H9 (cell line): ENCODE data around the gene FGF3. TPM values are rescaled to one million over a fixed set of nuclear protein-coding genes. Genes with fewer than 3 reads are reported as not detected.

Source experiments
- DNase-seq: peaks from one replicate; pipeline ENCODE4 v3.0.0-alpha.2; 2017
- H2AFZ ChIP-seq: one replicate; pipeline ENCODE4 v1.6.1; 2013; ENCODE audit warnings: mild to moderate bottlenecking, low read length, control low read depth, moderate library complexity
- H2AK5ac ChIP-seq: 2 replicates; pipeline ENCODE4 v1.6.1; 2013; ENCODE audit warnings: low read length, control low read depth, mixed read lengths; ENCODE audit not compliant: insufficient read length
- H2BK120ac ChIP-seq: one replicate; pipeline ENCODE4 v1.6.1; 2013; ENCODE audit warnings: low read depth, mild to moderate bottlenecking, low read length, control low read depth, inconsistent platforms; ENCODE audit not compliant: poor library complexity, severe bottlenecking
- H2BK12ac ChIP-seq: 2 replicates; pipeline ENCODE4 v1.6.1; 2013; ENCODE audit warnings: low read length, control low read depth, mixed read lengths, low read depth; ENCODE audit not compliant: insufficient read length
- H2BK15ac ChIP-seq: 2 replicates; pipeline ENCODE4 v1.6.1; 2013; ENCODE audit warnings: low read depth, low read length, control low read depth
- H2BK20ac ChIP-seq: one replicate; pipeline ENCODE4 v1.6.1; 2013; ENCODE audit warnings: low read depth, mild to moderate bottlenecking, low read length, control low read depth, inconsistent platforms; ENCODE audit not compliant: poor library complexity, severe bottlenecking
- H2BK5ac ChIP-seq: 2 replicates; pipeline ENCODE4 v1.6.1; 2013; ENCODE audit warnings: low read length, control low read depth, mixed read lengths; ENCODE audit not compliant: insufficient read length
- H3K14ac ChIP-seq: 2 replicates; pipeline ENCODE4 v1.6.1; 2013; ENCODE audit warnings: low read length, control low read depth; ENCODE audit not compliant: insufficient read depth
- H3K18ac ChIP-seq: 2 replicates; pipeline ENCODE4 v1.6.1; 2013; ENCODE audit warnings: low read depth, mild to moderate bottlenecking, mixed read lengths, low read length, control low read depth; ENCODE audit not compliant: insufficient read length
- H3K23ac ChIP-seq: 2 replicates; pipeline ENCODE4 v1.6.1; 2013; ENCODE audit warnings: low read length, control low read depth, mixed read lengths, low read depth; ENCODE audit not compliant: insufficient read length
- H3K23me2 ChIP-seq: 2 replicates; pipeline ENCODE4 v1.6.1; 2013; ENCODE audit warnings: low read depth, mild to moderate bottlenecking, mixed read lengths, low read length, control low read depth; ENCODE audit not compliant: insufficient read length, poor library complexity, severe bottlenecking
- H3K27ac ChIP-seq: 2 replicates; pipeline ENCODE4 v1.5.1; 2013; ENCODE audit warnings: low read length, control low read depth, mixed read lengths, low read depth; ENCODE audit not compliant: insufficient read length
- H3K27me3 ChIP-seq: 2 replicates; pipeline ENCODE4 v1.6.1; 2013; ENCODE audit warnings: low read length, control low read depth, inconsistent platforms; ENCODE audit not compliant: insufficient read depth
- H3K4ac ChIP-seq: 2 replicates; pipeline ENCODE4 v1.6.1; 2013; ENCODE audit warnings: low read depth, mild to moderate bottlenecking, control low read depth, inconsistent platforms, low read length, moderate library complexity
- H3K4me1 ChIP-seq: 2 replicates; pipeline ENCODE4 v1.6.1; 2013; ENCODE audit warnings: low read length, control low read depth, inconsistent platforms; ENCODE audit not compliant: insufficient read depth
- H3K4me2 ChIP-seq: 2 replicates; pipeline ENCODE4 v1.6.1; 2013; ENCODE audit warnings: low read length, control low read depth, mixed read lengths; ENCODE audit not compliant: insufficient read length, insufficient read depth
- H3K56ac ChIP-seq: 2 replicates; pipeline ENCODE4 v1.6.1; 2013; ENCODE audit warnings: low read depth, mild to moderate bottlenecking, mixed read lengths, low read length, control low read depth; ENCODE audit not compliant: insufficient read length
- H3K79me1 ChIP-seq: 2 replicates; pipeline ENCODE4 v1.6.1; 2013; ENCODE audit warnings: low read depth, mild to moderate bottlenecking, moderate library complexity, low read length, control low read depth, inconsistent platforms; ENCODE audit not compliant: insufficient read depth, poor library complexity, severe bottlenecking
- H3K79me2 ChIP-seq: 2 replicates; pipeline ENCODE4 v1.6.1; 2013; ENCODE audit warnings: low read length, control low read depth, inconsistent platforms; ENCODE audit not compliant: insufficient read depth
- H3K9ac ChIP-seq: 2 replicates; pipeline ENCODE4 v1.6.1; 2013; ENCODE audit warnings: low read length, control low read depth, mixed read lengths; ENCODE audit not compliant: insufficient read length; ENCODE audit errors: extremely low read depth
- H3K9me3 ChIP-seq: one replicate; pipeline ENCODE4 v1.6.1; 2013; ENCODE audit warnings: low read depth, low read length, inconsistent platforms; ENCODE audit not compliant: control insufficient read depth
- H3T11ph ChIP-seq: one replicate; pipeline ENCODE4 v1.6.1; 2013; ENCODE audit warnings: mild to moderate bottlenecking, low read length, control low read depth, inconsistent platforms
- H4K20me1 ChIP-seq: one replicate; pipeline ENCODE4 v1.6.1; 2013; ENCODE audit not compliant: control insufficient read depth, insufficient read length, insufficient read depth
- H4K5ac ChIP-seq: 2 replicates; pipeline ENCODE4 v1.6.1; 2013; ENCODE audit warnings: low read depth, mild to moderate bottlenecking, mixed read lengths, low read length, control low read depth; ENCODE audit not compliant: insufficient read length
- H4K8ac ChIP-seq: replicated peaks from 2 replicates; pipeline ENCODE4 v1.6.1; 2013; ENCODE audit warnings: low read length, control low read depth, mixed read lengths, low read depth; ENCODE audit not compliant: insufficient read length
- H4K91ac ChIP-seq: 2 replicates; pipeline ENCODE4 v1.6.1; 2013; ENCODE audit warnings: low read depth, mild to moderate bottlenecking, moderate library complexity, mixed read lengths, low read length, control low read depth; ENCODE audit not compliant: insufficient read length
- H3K27ac Mint-ChIP-seq, 3 experiments: 2 replicates in 2 of 3; 3 replicates in 1 of 3; pipeline ENCODE4 v1.8.0; 2020 to 2021; ENCODE audit warnings: mixed read lengths in 3 of 3, mild to moderate bottlenecking in 1 of 3, moderate library complexity in 1 of 3
- H3K27me3 Mint-ChIP-seq: 2 replicates; pipeline ENCODE4 v1.8.0; 2021; ENCODE audit warnings: low read depth, mild to moderate bottlenecking, moderate library complexity, mixed read lengths
- H3K36me3 Mint-ChIP-seq, 3 experiments: 2 replicates in 2 of 3; 3 replicates in 1 of 3; pipeline ENCODE4 v1.8.0; 2020 to 2021; ENCODE audit warnings: low read depth in 3 of 3, mixed read lengths in 3 of 3; ENCODE audit not compliant: insufficient read depth in 1 of 3
- H3K4me1 Mint-ChIP-seq, 2 experiments: 2 replicates each; pipeline ENCODE4 v1.8.0; 2020; ENCODE audit warnings: mixed read lengths in 2 of 2
- H3K4me3 Mint-ChIP-seq, 2 experiments: 2 replicates in 1 of 2; 3 replicates in 1 of 2; pipeline ENCODE4 v1.8.0; 2020 to 2021; ENCODE audit warnings: mild to moderate bottlenecking in 2 of 2, mixed read lengths in 2 of 2, moderate library complexity in 1 of 2
- H3K9me3 Mint-ChIP-seq, 2 experiments: 2 replicates in 1 of 2; 3 replicates in 1 of 2; pipeline ENCODE4 v1.8.0; 2020; ENCODE audit warnings: mild to moderate bottlenecking in 2 of 2, mixed read lengths in 2 of 2, moderate library complexity in 1 of 2
- CTCF ChIP-seq: fragments of 200-600 bp; sonication (generic); conservative IDR thresholded peaks from 3 replicates; pipeline ENCODE4 v1.8.0; 2021; ENCODE audit warnings: antibody characterized with exemption, mild to moderate bottlenecking
- WGBS: extraction: QIAGEN DNeasy Blood & Tissue Kit; methylation state at CpG from one replicate; pipeline ENCODE4 v1.1.7; 2013; ENCODE audit warnings: missing lambda C conversion rate, low lambda C conversion rate, mixed read lengths; ENCODE audit not compliant: insufficient read length; ENCODE audit errors: extremely low coverage; 5-methylcytosine and 5-hydroxymethylcytosine counted together
- total RNA-seq: library from RNA; stranded (reverse); gene quantifications from 2 replicates; pipeline ENCODE4 v1.2.1, GENCODE V29; 2021

Gene FGF3
- total RNA-seq, 1 experiment from 2014 or later = not detected

- H3K23me2 ChIP-seq = no peaks in the 10 kb centered on the region
- H2AFZ ChIP-seq = no peak overlapping the region
- H4K20me1 ChIP-seq = no peaks in the 10 kb centered on the region
- no peak for DNase-seq
- Mint-ChIP-seq H3K4me1 (peaks cover 15 to 17% of the 10 kb centered on the region in 2 experiments), H3K9me3 (no peaks in the 10 kb centered on the region; a peak in 1 of 5 replicates), H3K27ac (no peak overlapping the region), H3K27me3 (peaks cover 61% of the 10 kb centered on the region), H3K4me3 (no peak overlapping the region), H3K36me3 (no peaks in the 10 kb centered on the region)
- no peak overlapping the region for H2BK5ac ChIP-seq
- H2BK15ac ChIP-seq = no peak overlapping the region
- no peak for TF ChIP-seq CTCF
- no peaks in the 10 kb centered on the region for H3K79me2 ChIP-seq
- H4K91ac ChIP-seq = no peak overlapping the region
- no peak overlapping the region for H3K4ac ChIP-seq
- H3K9ac ChIP-seq = no peak overlapping the region
- no peak overlapping the region for H2BK20ac ChIP-seq
- H3K14ac ChIP-seq = no peak overlapping the region
- H4K8ac ChIP-seq = no peak overlapping the region
- H3K9me3 ChIP-seq = no peaks in the 10 kb centered on the region
- H2BK120ac ChIP-seq = no peak overlapping the region
- H3K4me2 ChIP-seq = no peak overlapping the region
- no peak overlapping the region for H2BK12ac ChIP-seq
- H3K79me1 ChIP-seq = no peaks in the 10 kb centered on the region
- no peak overlapping the region for H3K18ac ChIP-seq
- H3K4me1 ChIP-seq = no peaks in the 10 kb centered on the region
- H2AK5ac ChIP-seq = no peak overlapping the region
- peaks cover 3% of the 10 kb centered on the region; the same call in 1 of the 2 replicates for H3K27me3 ChIP-seq
- no peak overlapping the region for H4K5ac ChIP-seq
- H3K56ac ChIP-seq = no peak overlapping the region
- H3K23ac ChIP-seq = no peak overlapping the region
- no peak overlapping the region for H3T11ph ChIP-seq
- H3K27ac ChIP-seq = no peak overlapping the region
- WGBS = no CpG with 5 or more reads among the region's 8 CpGs
These were observed 6.7 kb upstream of the FGF3 start for GRCh38 chr11:69825941-69826340.
